Astrocyte (in vitro differentiated cells and primary cell): ENCODE results near the gene CD244. TPM values are rescaled to one million over a fixed set of nuclear protein-coding genes. Genes with fewer than 3 reads are reported as not detected.

ENCODE experiments used
- DNase-seq: peaks from one replicate; pipeline ENCODE4 v3.0.0-alpha.2; 2010; ENCODE audit warnings: low read depth
- FAIRE-seq: peaks from 2 replicates; lab custom pipeline; 2011; peaks lifted over from hg19 to GRCh38; lab: Jason Lieb, UNC
- H2AFZ ChIP-seq: 2 replicates; pipeline ENCODE4 v1.6.0; 2012; ENCODE audit warnings: low read depth, low read length, inconsistent platforms
- H3K27ac ChIP-seq: 2 replicates; pipeline ENCODE4 v1.5.1; 2011; ENCODE audit warnings: low read depth, low read length, inconsistent platforms
- H3K27me3 ChIP-seq: 2 replicates; pipeline ENCODE4 v1.6.0; 2011; ENCODE audit warnings: low read length, inconsistent platforms; ENCODE audit not compliant: insufficient read depth
- H3K36me3 ChIP-seq: 2 replicates; pipeline ENCODE4 v1.5.1; 2011; ENCODE audit warnings: low read length, inconsistent platforms; ENCODE audit not compliant: insufficient read depth
- H3K4me1 ChIP-seq: 2 replicates; pipeline ENCODE4 v1.5.1; 2011; ENCODE audit warnings: low read length, inconsistent platforms; ENCODE audit not compliant: insufficient read depth
- H3K4me2 ChIP-seq: 2 replicates; pipeline ENCODE4 v1.6.0; 2012; ENCODE audit warnings: low read length, inconsistent platforms
- H3K4me3 ChIP-seq: 2 replicates; pipeline ENCODE4 v1.5.1; 2011; ENCODE audit warnings: low read depth, mild to moderate bottlenecking, low read length, inconsistent platforms; ENCODE audit not compliant: insufficient read depth
- H3K79me2 ChIP-seq: 2 replicates; pipeline ENCODE4 v1.6.0; 2012; ENCODE audit warnings: mild to moderate bottlenecking, low read length, inconsistent platforms; ENCODE audit not compliant: insufficient read depth
- H3K9ac ChIP-seq: 2 replicates; pipeline ENCODE4 v1.6.0; 2012; ENCODE audit warnings: mild to moderate bottlenecking, low read length, inconsistent platforms
- H3K9me3 ChIP-seq: 2 replicates; pipeline ENCODE4 v1.5.1; 2012; ENCODE audit warnings: low read depth, mild to moderate bottlenecking, low read length, inconsistent platforms; ENCODE audit not compliant: insufficient read depth
- H4K20me1 ChIP-seq: 2 replicates; pipeline ENCODE4 v1.6.0; 2012; ENCODE audit warnings: low read length, inconsistent platforms; ENCODE audit not compliant: insufficient read depth
- H3K27ac Mint-ChIP-seq: one replicate; pipeline ENCODE4 v1.8.0; 2021; ENCODE audit warnings: mild to moderate bottlenecking, mixed read lengths; ENCODE audit not compliant: unreplicated experiment
- H3K27me3 Mint-ChIP-seq: one replicate; pipeline ENCODE4 v1.8.0; 2021; ENCODE audit warnings: low read depth, mixed read lengths; ENCODE audit not compliant: unreplicated experiment
- H3K36me3 Mint-ChIP-seq: one replicate; pipeline ENCODE4 v1.8.0; 2021; ENCODE audit warnings: low read depth, mixed read lengths; ENCODE audit not compliant: unreplicated experiment
- H3K4me1 Mint-ChIP-seq: one replicate; pipeline ENCODE4 v1.8.0; 2021; ENCODE audit warnings: low read depth, mixed read lengths; ENCODE audit not compliant: unreplicated experiment
- H3K4me3 Mint-ChIP-seq: one replicate; pipeline ENCODE4 v1.8.0; 2021; ENCODE audit warnings: mild to moderate bottlenecking, moderate library complexity, mixed read lengths; ENCODE audit not compliant: unreplicated experiment
- H3K9me3 Mint-ChIP-seq: one replicate; pipeline ENCODE4 v1.8.0; 2021; ENCODE audit warnings: mild to moderate bottlenecking, mixed read lengths; ENCODE audit not compliant: unreplicated experiment
- EZH2 ChIP-seq: IDR thresholded peaks from 2 replicates; pipeline ENCODE4 v1.6.1; 2012; ENCODE audit warnings: mild to moderate bottlenecking, low read length, inconsistent platforms; ENCODE audit not compliant: insufficient read depth
- total RNA-seq: library from RNA; stranded (reverse); gene quantifications from 2 replicates; pipeline ENCODE4 v1.2.1, GENCODE V29; 2021
- TF ChIP-seq, protein P1 (sequence below): IDR thresholded peaks from 2 replicates; pipeline ENCODE4 v1.5.1; 2011; ENCODE audit warnings: low read depth, mild to moderate bottlenecking, inconsistent platforms, low read length, moderate library complexity; ENCODE audit not compliant: insufficient read depth

Gene CD244
- total RNA-seq, 1 donor from 2014 or later, result not detected

DNA sequence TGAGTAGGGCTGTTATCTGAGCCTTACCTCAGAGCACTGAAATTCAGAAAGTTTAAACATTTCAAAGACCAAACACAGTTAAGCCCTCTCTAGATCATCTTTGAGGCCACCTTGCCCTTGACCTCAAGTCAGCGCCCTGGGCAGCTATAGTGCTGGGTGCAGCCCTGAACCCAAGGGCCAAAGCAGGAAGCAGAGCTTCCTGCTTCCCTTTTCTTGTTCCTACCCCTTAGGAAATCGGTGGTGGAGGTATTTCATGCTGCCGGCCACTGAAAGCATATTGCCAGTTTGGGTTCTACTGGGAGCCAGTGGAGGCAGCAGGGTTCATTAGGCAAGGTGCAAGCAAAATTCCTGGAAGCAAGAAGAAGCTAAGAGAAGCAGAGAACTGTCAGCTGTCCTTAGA, 26.1 kb downstream of the CD244 start:
- Mint-ChIP-seq H3K9me3 (no peaks in the 10 kb centered on the region), H3K4me1 (peaks cover 3% of the 10 kb centered on the region), H3K27me3 (peaks cover 30% of the 10 kb centered on the region), H3K36me3 (no peaks in the 10 kb centered on the region), H3K4me3 (no peak overlapping the region), H3K27ac (no peak overlapping the region)
- no peaks in the 10 kb centered on the region for H4K20me1 ChIP-seq
- peaks cover 3% of the 10 kb centered on the region for H3K4me1 ChIP-seq
- no peaks in the 10 kb centered on the region for H3K36me3 ChIP-seq
- TF ChIP-seq, protein P1, sequence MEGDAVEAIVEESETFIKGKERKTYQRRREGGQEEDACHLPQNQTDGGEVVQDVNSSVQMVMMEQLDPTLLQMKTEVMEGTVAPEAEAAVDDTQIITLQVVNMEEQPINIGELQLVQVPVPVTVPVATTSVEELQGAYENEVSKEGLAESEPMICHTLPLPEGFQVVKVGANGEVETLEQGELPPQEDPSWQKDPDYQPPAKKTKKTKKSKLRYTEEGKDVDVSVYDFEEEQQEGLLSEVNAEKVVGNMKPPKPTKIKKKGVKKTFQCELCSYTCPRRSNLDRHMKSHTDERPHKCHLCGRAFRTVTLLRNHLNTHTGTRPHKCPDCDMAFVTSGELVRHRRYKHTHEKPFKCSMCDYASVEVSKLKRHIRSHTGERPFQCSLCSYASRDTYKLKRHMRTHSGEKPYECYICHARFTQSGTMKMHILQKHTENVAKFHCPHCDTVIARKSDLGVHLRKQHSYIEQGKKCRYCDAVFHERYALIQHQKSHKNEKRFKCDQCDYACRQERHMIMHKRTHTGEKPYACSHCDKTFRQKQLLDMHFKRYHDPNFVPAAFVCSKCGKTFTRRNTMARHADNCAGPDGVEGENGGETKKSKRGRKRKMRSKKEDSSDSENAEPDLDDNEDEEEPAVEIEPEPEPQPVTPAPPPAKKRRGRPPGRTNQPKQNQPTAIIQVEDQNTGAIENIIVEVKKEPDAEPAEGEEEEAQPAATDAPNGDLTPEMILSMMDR, result no peak
- no peak for TF ChIP-seq EZH2
- H3K4me2 ChIP-seq, result no peak overlapping the region
- no peaks in the 10 kb centered on the region for H3K79me2 ChIP-seq
- H3K4me3 ChIP-seq, result no peak overlapping the region
- no peak overlapping the region for H3K27ac ChIP-seq
- no peaks in the 10 kb centered on the region for H3K9me3 ChIP-seq
- no peak overlapping the region for H2AFZ ChIP-seq
- no peak for FAIRE-seq
- no peak overlapping the region for H3K9ac ChIP-seq
- no peak for DNase-seq
- H3K27me3 ChIP-seq, result no peaks in the 10 kb centered on the region

DNA sequence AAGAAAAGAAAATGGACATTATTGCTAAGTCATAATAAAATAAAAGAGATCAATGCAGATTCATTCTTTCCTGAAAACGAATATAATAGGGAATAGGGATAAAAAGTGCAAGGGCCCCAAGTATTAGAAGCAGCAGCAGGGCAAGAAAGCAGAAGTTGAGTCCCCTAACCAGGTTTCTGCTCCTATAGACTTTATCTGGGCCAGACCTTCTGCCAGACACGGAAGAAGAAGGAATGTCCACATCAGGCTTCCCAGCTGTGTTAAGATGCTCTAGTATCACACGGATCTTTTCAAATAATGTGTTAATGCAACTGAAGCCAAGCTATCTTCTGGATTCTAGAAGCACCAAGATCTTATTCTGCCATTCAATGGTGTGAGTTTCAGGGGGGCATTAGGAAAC, 26.9 kb downstream of the CD244 start:
- TF ChIP-seq, protein P1, result no peak
- no peak for TF ChIP-seq EZH2

DNA sequence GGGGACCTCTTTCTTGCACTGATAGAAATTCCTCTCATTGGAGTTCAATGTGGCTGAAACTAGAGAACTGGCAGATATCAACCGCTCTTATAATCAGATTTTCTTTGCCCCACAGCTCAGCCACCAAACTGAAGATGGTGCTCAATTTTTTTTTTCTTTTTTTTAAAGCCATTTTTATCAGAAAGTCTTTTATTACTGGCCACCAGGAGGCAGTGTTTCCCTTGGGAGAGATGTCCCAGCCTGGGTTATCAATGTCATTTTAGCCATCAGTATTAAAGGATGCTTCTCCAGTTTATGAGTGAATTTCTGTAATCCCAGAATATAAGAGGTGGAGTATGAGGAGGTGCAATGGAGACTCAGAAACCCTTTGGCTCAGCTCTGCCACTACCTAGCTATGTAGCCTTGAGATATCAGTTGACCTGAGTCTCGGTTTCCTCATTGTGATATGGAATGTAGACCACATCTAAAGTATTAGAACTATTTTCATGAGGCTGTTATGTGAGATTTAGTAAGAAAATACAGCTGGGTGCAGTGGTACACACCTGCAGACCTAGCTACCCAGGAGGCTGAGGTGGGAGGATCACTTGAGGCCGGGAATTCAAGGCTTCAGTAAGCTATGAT, 27.6 kb downstream of the CD244 start:
- H3K36me3 Mint-ChIP-seq, result no peaks in the 10 kb centered on the region
- H3K27ac Mint-ChIP-seq, result no peak overlapping the region
- H3K4me3 Mint-ChIP-seq, result no peak overlapping the region
- Histone ChIP-seq H3K36me3 (no peaks in the 10 kb centered on the region), H3K9me3 (no peaks in the 10 kb centered on the region), H3K4me1 (peaks cover 3% of the 10 kb centered on the region), H3K79me2 (no peaks in the 10 kb centered on the region), H3K9ac (no peak overlapping the region), H2AFZ (no peak overlapping the region), H4K20me1 (no peaks in the 10 kb centered on the region), H3K27me3 (no peaks in the 10 kb centered on the region), H3K27ac (no peak overlapping the region), H3K4me2 (no peak overlapping the region), H3K4me3 (no peak overlapping the region)
- no peak for FAIRE-seq
- peaks cover 21% of the 10 kb centered on the region for H3K27me3 Mint-ChIP-seq
- H3K4me1 Mint-ChIP-seq, result peaks cover 11% of the 10 kb centered on the region
- TF ChIP-seq EZH2, result no peak
- TF ChIP-seq, protein P1, result peak; percentile 50
- DNase-seq, result peak; percentile 3
- no peaks in the 10 kb centered on the region for H3K9me3 Mint-ChIP-seq

More for the DNA sequence above, 26.9 kb downstream of the CD244 start:
- Histone ChIP-seq H3K4me3 (no peak overlapping the region), H3K9me3 (no peaks in the 10 kb centered on the region), H3K4me2 (no peak overlapping the region), H3K36me3 (no peaks in the 10 kb centered on the region), H3K27ac (no peak overlapping the region), H3K79me2 (no peaks in the 10 kb centered on the region), H3K27me3 (no peaks in the 10 kb centered on the region), H2AFZ (no peak overlapping the region), H3K4me1 (peaks cover 3% of the 10 kb centered on the region), H3K9ac (no peak overlapping the region), H4K20me1 (no peaks in the 10 kb centered on the region)
- H3K27me3 Mint-ChIP-seq, result peaks cover 25% of the 10 kb centered on the region
- H3K27ac Mint-ChIP-seq, result no peak overlapping the region
- no peak overlapping the region for H3K4me3 Mint-ChIP-seq
- H3K36me3 Mint-ChIP-seq, result no peaks in the 10 kb centered on the region
- FAIRE-seq (no peak), DNase-seq (no peak)
- no peaks in the 10 kb centered on the region for H3K9me3 Mint-ChIP-seq
- peaks cover 5% of the 10 kb centered on the region for H3K4me1 Mint-ChIP-seq
